ENCODE measurements around the gene LRBA. TPM values are rescaled to one million over a fixed set of nuclear protein-coding genes. Genes with fewer than 3 reads are reported as not detected.

Gene LRBA
- total and polyA plus RNA-seq, 2 donors (not counting 3 experiments of a cell fraction or from before 2014, with no cell fraction given), result 18.0 to 35.1 TPM

DNA sequence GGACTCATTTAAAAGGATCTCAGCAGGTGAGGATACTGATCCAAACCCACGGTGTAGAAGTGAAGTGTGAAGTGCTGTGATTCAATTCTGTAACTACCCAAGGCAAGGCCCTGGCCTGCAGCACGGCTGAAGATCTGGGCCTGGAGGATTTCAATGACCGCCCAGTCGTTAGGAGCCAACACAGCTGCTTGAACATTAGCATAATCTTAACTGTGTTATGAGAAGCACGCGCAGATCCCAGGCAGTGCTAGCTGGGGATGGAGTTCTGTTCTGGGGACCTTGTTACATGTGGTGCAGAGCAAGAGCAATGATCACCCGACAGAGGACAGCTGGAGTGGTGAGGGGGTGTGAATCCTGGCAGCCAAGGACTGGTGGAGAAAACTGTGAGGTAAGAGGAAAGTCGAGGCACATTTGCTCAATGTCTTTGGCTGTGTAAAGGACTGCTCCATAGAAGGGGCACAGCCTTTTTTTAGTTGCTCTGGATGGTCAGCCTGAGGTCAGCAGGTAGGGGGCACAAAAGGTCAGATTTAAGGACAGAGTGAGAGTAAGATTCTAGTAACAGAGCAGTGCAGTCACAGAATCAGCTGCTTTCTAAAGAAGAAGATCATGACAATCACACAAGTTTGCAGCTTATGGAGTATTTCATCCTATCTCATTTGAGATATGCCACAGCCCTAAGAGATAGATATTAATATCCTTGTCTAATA, 755.1 kb downstream of the LRBA start:
- Histone ChIP-seq H4K20me1 (replicated peaks; ENCODE audit: control insufficient read depth, extremely low read depth, insufficient read depth, low read length) (no peaks in the 10 kb centered on the region), H3K9me3 (replicated peaks; ENCODE audit: control insufficient read depth, insufficient read depth, low read length) (no peaks in the 10 kb centered on the region), H3K36me3 (ENCODE audit: control insufficient read depth in 2 of 2, extremely low read depth in 1 of 2, insufficient read depth in 2 of 2, low read length in 2 of 2) (no peaks in the 10 kb centered on the region), H3K4me2 (ENCODE audit: insufficient read depth, low read length) (no peak overlapping the region), H2AFZ (ENCODE audit: low read depth, low read length) (no peak overlapping the region), H3K27me3 (ENCODE audit: control insufficient read depth in 2 of 2, insufficient read depth in 2 of 2, low read length in 2 of 2) (no peaks in the 10 kb centered on the region), H3K79me2 (ENCODE audit: control insufficient read depth, insufficient read depth, low read length) (no peaks in the 10 kb centered on the region), H3K9me1 (replicated peaks; ENCODE audit: control insufficient read depth, extremely low read depth, insufficient read depth, low read length) (no peaks in the 10 kb centered on the region), H3K4me3 (replicated peaks in 1 of 3; ENCODE audit: insufficient read depth in 1 of 3, low read depth in 1 of 3, low read length in 3 of 3) (no peak overlapping the region), H3K27ac (ENCODE audit: insufficient read depth, low read depth, low read length) (no peak overlapping the region), H3K9ac (replicated peaks; ENCODE audit: extremely low read depth, insufficient read depth, low read length) (no peak overlapping the region), H3K4me1 (ENCODE audit: control insufficient read depth, extremely low read depth, insufficient read depth, low read length) (peaks cover 4% of the 10 kb centered on the region)
- ChIA-PET POLR2A (no interaction called here), CTCF (interaction anchor here (1.4 kb wide), 1 partner anchor 607 kb away, joined by 5 read pairs; no protein-coding TSS in a partner anchor)
- dilution Hi-C loops (cut with MboI; ENCODE audit: extremely low pct_ligation_motif_present, low sequenced_read_pairs), result no loop called here
- TF ChIP-seq CTCF (IDR thresholded peaks at IDR 0.05; ENCODE audit: extremely low read depth in 1 of 2, insufficient read depth in 1 of 2, low read depth in 1 of 2, low read length in 2 of 2) (no peak), JUN (IDR thresholded peaks at IDR 0.05; ENCODE audit: borderline replicate concordance, insufficient read depth, insufficient read length, low read depth) (no peak), GATA2 (IDR thresholded peaks at IDR 0.05; ENCODE audit: insufficient read depth, insufficient read length, low read depth, low read length) (no peak), FOS (IDR thresholded peaks at IDR 0.05; ENCODE audit: borderline replicate concordance, insufficient read depth, low read length) (no peak), EZH2 (IDR thresholded peaks at IDR 0.05; ENCODE audit: borderline replicate concordance, low read depth, low read length, severe bottlenecking) (no peak), MYC (IDR thresholded peaks at IDR 0.05; ENCODE audit: low read depth, low read length) (no peak), POLR2A (IDR thresholded peaks at IDR 0.05; ENCODE audit: low read depth, low read length) (no peak), POLR2AphosphoS5 (IDR thresholded peaks at IDR 0.05; ENCODE audit: insufficient read depth, low read depth, low read length) (no peak)
- TF ChIP-seq, protein P1, sequence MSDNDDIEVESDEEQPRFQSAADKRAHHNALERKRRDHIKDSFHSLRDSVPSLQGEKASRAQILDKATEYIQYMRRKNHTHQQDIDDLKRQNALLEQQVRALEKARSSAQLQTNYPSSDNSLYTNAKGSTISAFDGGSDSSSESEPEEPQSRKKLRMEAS (IDR thresholded peaks at IDR 0.05; ENCODE audit: insufficient read depth, insufficient read length), result no peak
- no peak for FAIRE-seq
- DNase-seq (ENCODE audit: low read depth, low spot score), result no peak
- no TSS peak for BruUV-seq (replicated peaks)
- intact Hi-C loops (cut with micrococcal nuclease), result no loop called here
